ENCODE data around the gene EXT2.

The EXT2 gene

DNA sequence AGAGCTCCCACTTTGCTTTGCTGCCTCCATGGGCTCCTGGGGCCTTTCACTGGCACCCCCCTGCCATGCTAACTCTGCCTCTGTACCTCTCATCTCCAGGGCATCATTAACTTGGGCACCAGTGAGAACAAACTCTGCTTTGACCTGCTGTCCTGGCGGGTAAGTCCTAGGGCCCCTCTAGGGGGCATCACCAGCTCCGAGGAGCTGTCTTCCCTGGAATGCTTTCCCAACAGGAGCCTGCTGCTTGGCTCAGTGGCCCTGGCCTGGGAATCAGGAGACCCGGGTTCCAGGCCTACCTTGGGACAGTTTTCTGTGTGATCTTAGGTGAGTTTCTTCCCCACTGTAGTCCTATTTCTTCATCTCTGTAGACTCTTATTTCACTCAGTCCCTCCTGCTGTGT lies 24.3 kb upstream of the EXT2 start:
- DNase-seq (ENCODE audit: insufficient read length, low spot score) (no peak), FAIRE-seq (no peak)
- TF ChIP-seq POLR2A (IDR thresholded peaks at IDR 0.05; ENCODE audit: low read depth, low read length) = no peak

GRCh38 chr11:44072757-44073658 lies 22.5 kb upstream of the EXT2 start:
- no peak for DNase-seq (ENCODE audit: insufficient read length, low spot score)
- no peak for TF ChIP-seq POLR2A (IDR thresholded peaks at IDR 0.05; ENCODE audit: low read depth, low read length)
- FAIRE-seq = no peak

GRCh38 chr11:44078794-44079193 lies 16.7 kb upstream of the EXT2 start:
- TF ChIP-seq POLR2A (IDR thresholded peaks at IDR 0.05; ENCODE audit: low read depth, low read length) = no peak
- no peak for FAIRE-seq
- no peak for DNase-seq (ENCODE audit: insufficient read length, low spot score)

DNA sequence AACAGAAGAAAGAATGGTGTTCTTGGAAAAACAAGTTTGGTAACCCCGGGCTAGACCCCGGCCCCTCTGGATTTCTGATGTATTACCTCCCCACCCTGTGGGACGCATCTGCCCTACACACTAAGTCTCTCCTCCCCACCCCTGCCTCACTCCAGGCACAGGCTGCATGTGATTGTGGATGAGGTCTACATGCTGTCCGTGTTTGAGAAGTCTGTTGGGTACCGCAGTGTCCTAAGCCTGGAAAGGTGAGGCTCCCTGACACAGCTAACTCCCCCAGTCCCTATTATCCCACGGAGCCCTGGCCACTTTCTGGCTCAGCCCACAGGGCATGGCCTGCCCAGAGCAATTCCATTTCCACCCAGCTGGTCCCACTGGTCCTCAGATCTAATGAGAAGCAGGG lies 16.1 kb upstream of the EXT2 start:
- DNase-seq (ENCODE audit: insufficient read length, low spot score) (no peak), FAIRE-seq (no peak)
- TF ChIP-seq POLR2A (IDR thresholded peaks at IDR 0.05; ENCODE audit: low read depth, low read length) = no peak

DNA sequence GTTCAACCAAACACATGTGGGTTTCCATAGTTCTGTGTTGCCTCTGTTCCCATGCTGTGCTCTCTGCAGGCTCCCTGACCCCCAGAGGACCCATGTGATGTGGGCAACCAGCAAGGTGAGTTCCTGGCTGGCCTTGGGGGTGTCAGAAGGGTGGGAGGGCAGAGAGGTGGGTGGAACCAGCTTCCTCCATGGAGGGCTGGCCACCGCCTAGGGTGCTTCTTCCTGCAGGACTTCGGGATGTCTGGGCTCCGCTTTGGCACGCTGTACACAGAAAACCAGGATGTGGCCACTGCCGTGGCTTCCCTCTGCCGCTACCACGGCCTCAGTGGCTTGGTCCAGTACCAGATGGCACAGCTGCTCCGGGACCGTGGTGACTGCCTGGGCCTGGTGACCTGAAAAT lies 14.5 kb upstream of the EXT2 start:
- FAIRE-seq (no peak), DNase-seq (ENCODE audit: insufficient read length, low spot score) (no peak)
- TF ChIP-seq POLR2A (IDR thresholded peaks at IDR 0.05; ENCODE audit: low read depth, low read length) = no peak

- no peak for TF ChIP-seq POLR2A (IDR thresholded peaks at IDR 0.05; ENCODE audit: low read depth, low read length)
- FAIRE-seq = no peak
These were observed 12.8 kb upstream of the EXT2 start for GRCh38 chr11:44082645-44083044.

GRCh38 chr11:44083433-44083832 lies 12.0 kb upstream of the EXT2 start:
- TF ChIP-seq POLR2A (IDR thresholded peaks at IDR 0.05; ENCODE audit: low read depth, low read length) = no peak
- FAIRE-seq (no peak), DNase-seq (ENCODE audit: insufficient read length, low spot score) (no peak)

More at GRCh38 chr11:44082645-44083044, 12.8 kb upstream of the EXT2 start:
- DNase-seq (ENCODE audit: insufficient read length, low spot score) = no peak

- FAIRE-seq (no peak), DNase-seq (ENCODE audit: insufficient read length, low spot score) (no peak)
- TF ChIP-seq POLR2A (IDR thresholded peaks at IDR 0.05; ENCODE audit: low read depth, low read length) = no peak
These were observed 11.6 kb upstream of the EXT2 start for GRCh38 chr11:44083906-44084305.

GRCh38 chr11:44085330-44085729 lies 10.1 kb upstream of the EXT2 start:
- no peak for DNase-seq (ENCODE audit: insufficient read length, low spot score)
- TF ChIP-seq POLR2A (IDR thresholded peaks at IDR 0.05; ENCODE audit: low read depth, low read length) = no peak
- no peak for FAIRE-seq

DNA sequence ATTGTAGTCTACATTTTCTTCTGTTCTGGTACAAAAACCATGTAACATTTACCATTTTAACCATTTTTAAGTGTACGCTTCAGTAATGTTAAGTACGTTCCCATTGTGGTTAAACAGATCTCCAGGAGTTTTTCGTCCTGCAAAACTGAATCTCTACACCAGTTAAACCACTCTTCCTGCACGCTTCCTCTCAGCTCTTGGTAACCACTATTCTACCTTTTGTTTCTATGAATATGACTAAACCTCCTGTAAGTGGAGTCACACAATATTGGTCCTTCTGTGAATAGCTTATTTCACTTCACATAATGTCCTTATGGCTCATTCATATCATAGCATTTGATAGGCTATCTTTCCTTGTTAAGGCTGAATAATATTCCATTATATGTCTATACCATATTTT lies 7.1 kb upstream of the EXT2 start:
- TF ChIP-seq POLR2A (IDR thresholded peaks at IDR 0.05; ENCODE audit: low read depth, low read length) = no peak
- FAIRE-seq = no peak
- DNase-seq (ENCODE audit: insufficient read length, low spot score) = no peak

DNA sequence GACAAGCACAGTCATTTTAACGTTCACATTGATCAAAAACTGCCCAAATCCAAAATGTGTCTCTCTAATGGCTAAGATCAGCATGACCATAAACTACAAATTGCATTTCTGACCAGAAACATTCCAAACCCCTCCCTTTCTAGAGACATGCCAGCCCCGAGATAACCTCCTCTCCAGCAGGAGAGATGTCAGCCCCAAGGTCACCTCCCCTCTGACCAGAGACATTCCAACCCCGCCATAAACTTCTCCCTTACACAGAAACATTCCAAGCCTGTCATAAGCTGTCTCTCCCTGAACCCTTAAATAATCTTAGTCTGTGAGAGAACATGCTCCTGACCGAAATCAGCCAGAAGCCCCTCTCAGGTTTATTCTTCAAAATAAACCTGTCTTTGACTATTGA lies 6.6 kb upstream of the EXT2 start:
- TF ChIP-seq POLR2A (IDR thresholded peaks at IDR 0.05; ENCODE audit: low read depth, low read length) = no peak
- FAIRE-seq = no peak

DNA sequence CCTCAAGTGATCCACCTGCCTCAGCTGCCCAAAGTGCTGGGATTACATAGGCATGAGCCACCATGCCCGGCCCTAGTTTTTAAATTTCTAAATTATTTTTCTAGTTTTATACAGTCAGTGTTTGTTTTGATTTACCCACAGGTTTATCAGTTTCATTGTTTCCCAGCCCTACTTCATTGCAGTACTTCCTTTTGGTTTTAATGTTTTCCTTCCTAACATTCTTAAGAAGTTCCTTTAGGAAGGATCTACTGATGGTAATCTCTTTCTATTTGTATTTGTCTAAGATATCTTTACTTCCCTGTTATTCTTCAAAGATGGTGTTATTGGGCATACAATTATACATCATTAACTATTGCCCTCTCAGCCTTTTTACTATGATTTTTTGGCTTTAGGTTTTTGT lies 4.9 kb upstream of the EXT2 start:
- FAIRE-seq = no peak

More for the DNA sequence above, 6.6 kb upstream of the EXT2 start:
- no peak for DNase-seq (ENCODE audit: insufficient read length, low spot score)

GRCh38 chr11:44094260-44094868 lies 1.1 kb upstream of the EXT2 start:
- DNase-seq (ENCODE audit: insufficient read length, low spot score) = peak; percentile 87
- peak; percentile 86 for FAIRE-seq
- TF ChIP-seq POLR2A (IDR thresholded peaks at IDR 0.05; ENCODE audit: low read depth, low read length) = no peak

More for the DNA sequence above, 4.9 kb upstream of the EXT2 start:
- no peak for TF ChIP-seq POLR2A (IDR thresholded peaks at IDR 0.05; ENCODE audit: low read depth, low read length)
- no peak for DNase-seq (ENCODE audit: insufficient read length, low spot score)

DNA sequence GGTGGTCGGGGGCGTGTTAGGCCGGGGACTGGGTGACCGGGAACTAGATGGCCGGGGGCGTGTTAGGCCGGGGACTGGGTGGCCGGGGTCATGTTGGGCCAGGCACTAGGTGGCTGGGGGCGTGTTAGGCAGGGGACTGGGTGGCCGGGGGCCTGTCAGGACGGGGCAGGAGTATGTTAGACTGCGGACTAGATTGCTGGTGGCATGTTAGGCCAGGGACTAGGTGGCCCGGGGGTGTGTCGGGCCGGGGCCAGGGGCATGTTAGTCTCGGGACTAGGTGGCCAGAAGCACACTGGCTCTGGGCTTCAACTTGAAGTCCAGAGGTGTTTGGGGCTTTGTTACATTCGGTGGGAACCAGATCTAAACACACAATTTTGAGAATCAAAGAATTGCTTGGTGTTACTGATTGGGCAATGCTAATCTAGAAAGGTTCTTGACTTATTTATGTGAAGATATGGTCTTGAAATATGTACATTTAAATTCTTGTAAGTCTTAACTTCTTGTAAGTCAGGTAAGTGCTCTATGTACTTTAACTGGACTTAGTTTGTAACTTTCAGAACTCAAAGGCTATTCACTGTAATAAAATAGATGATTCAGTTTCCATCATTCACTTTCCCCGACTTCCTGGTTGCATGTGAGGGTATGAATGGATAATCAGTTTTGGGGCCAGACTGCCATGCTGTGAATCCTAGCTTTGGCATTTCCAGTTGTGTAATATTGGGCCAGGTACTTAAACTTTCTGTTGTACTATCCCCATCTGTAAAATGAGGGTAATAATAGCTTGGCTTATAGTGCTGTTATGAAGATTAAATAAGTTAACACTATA lies 1.1 kb downstream of the EXT2 start:
- no peak for TF ChIP-seq POLR2A (IDR thresholded peaks at IDR 0.05; ENCODE audit: low read depth, low read length)
- peak; percentile 58 for DNase-seq (ENCODE audit: insufficient read length, low spot score)
- peak; percentile 33 for FAIRE-seq

Data from H54 (cell line).